CD14-positive monocyte (primary cell): ENCODE data around the gene CLK3. TPM values are rescaled to one million over a fixed set of nuclear protein-coding genes. Genes with fewer than 3 reads are reported as not detected.

Experiments used
- DNase-seq, 3 donors: peaks; one replicate each; pipeline ENCODE4 v3.0.0-alpha.2; 2011 to 2022
- H2AFZ ChIP-seq: 2 replicates; pipeline ENCODE4 v1.6.0; 2012; ENCODE audit warnings: mild to moderate bottlenecking, low read depth, low read length, inconsistent platforms; ENCODE audit not compliant: insufficient read depth, poor library complexity, severe bottlenecking
- H3K27ac ChIP-seq, 2 donors: 1 replicate in 1 of 2; 2 replicates in 1 of 2; pipeline ENCODE4 v1.5.1; 2012 to 2013; ENCODE audit warnings: low read length in 2 of 2, control low read depth in 1 of 2, inconsistent platforms in 1 of 2, low read depth in 1 of 2, mild to moderate bottlenecking in 1 of 2
- H3K27me3 ChIP-seq, 2 donors: one replicate each; pipeline versions ENCODE4 v1.6.0 to v1.6.1; 2011 to 2013; ENCODE audit warnings: low read length in 2 of 2; ENCODE audit not compliant: control insufficient read depth in 2 of 2, insufficient read depth in 2 of 2
- H3K36me3 ChIP-seq, 2 donors: replicated peaks in 1 of 2; 1 replicate in 1 of 2; 2 replicates in 1 of 2; pipeline versions ENCODE4 v1.5.1 to v1.6.1; 2012 to 2013; ENCODE audit warnings: low read length in 2 of 2, control low read depth in 1 of 2, inconsistent platforms in 1 of 2, mild to moderate bottlenecking in 1 of 2; ENCODE audit not compliant: insufficient read depth in 2 of 2, control insufficient read depth in 1 of 2
- H3K4me1 ChIP-seq, 2 donors: 1 replicate in 1 of 2; 2 replicates in 1 of 2; pipeline versions ENCODE4 v1.5.1 to v1.6.1; 2012 to 2013; ENCODE audit warnings: low read length in 2 of 2, control low read depth in 1 of 2, inconsistent platforms in 1 of 2, mild to moderate bottlenecking in 1 of 2, moderate library complexity in 1 of 2; ENCODE audit not compliant: insufficient read depth in 2 of 2, control insufficient read depth in 1 of 2
- H3K4me2 ChIP-seq: replicated peaks from 2 replicates; pipeline ENCODE3; 2012; ENCODE audit warnings: low read length, moderate library complexity, mild to moderate bottlenecking; ENCODE audit not compliant: poor library complexity, severe bottlenecking; ENCODE audit errors: extremely low read depth
- H3K4me3 ChIP-seq, 3 experiments: fragments of 200-600 bp in 1 of 3; sonication (generic) in 1 of 3; replicated peaks in 1 of 3; 1 replicate in 2 of 3; 2 replicates in 1 of 3; pipeline ENCODE4 v1.5.1; 2011 to 2013; ENCODE audit warnings: low read length in 3 of 3, mild to moderate bottlenecking in 3 of 3, control low read depth in 2 of 3, low read depth in 2 of 3, inconsistent platforms in 1 of 3, moderate library complexity in 1 of 3
- H3K79me2 ChIP-seq: 2 replicates; pipeline ENCODE4 v1.6.0; 2012; ENCODE audit warnings: mild to moderate bottlenecking, control low read depth, inconsistent platforms, low read length, moderate library complexity; ENCODE audit not compliant: insufficient read depth
- H3K9ac ChIP-seq: 2 replicates; pipeline ENCODE4 v1.6.0; 2017; ENCODE audit warnings: low read length, mild to moderate bottlenecking; ENCODE audit not compliant: insufficient read depth, poor library complexity, severe bottlenecking
- H3K9me3 ChIP-seq, 2 donors: replicated peaks in 1 of 2; 1 replicate in 1 of 2; 2 replicates in 1 of 2; pipeline versions ENCODE4 v1.5.1 to v1.6.1; 2012 to 2013; ENCODE audit warnings: low read length in 2 of 2, control low read depth in 1 of 2; ENCODE audit not compliant: control insufficient read depth in 1 of 2, insufficient read depth in 1 of 2
- H4K20me1 ChIP-seq: 2 replicates; pipeline ENCODE4 v1.6.0; 2012; ENCODE audit warnings: mild to moderate bottlenecking, low read length, control low read depth, moderate library complexity; ENCODE audit not compliant: insufficient read depth
- H3K27ac Mint-ChIP-seq, 7 donors: one replicate each; pipeline ENCODE4 v1.8.0; 2020; ENCODE audit warnings: mild to moderate bottlenecking in 7 of 7, mixed read lengths in 7 of 7, moderate library complexity in 6 of 7, inconsistent platforms in 2 of 7
- H3K27me3 Mint-ChIP-seq, 3 donors: one replicate each; pipeline ENCODE4 v1.8.0; 2021 to 2022; ENCODE audit warnings: low read depth in 3 of 3, mild to moderate bottlenecking in 3 of 3, mixed read lengths in 3 of 3, moderate library complexity in 3 of 3, inconsistent platforms in 1 of 3
- H3K36me3 Mint-ChIP-seq, 2 donors: one replicate each; pipeline ENCODE4 v1.8.0; 2020; ENCODE audit warnings: mixed read lengths in 2 of 2, inconsistent platforms in 1 of 2, mild to moderate bottlenecking in 1 of 2
- H3K4me1 Mint-ChIP-seq: one replicate; pipeline ENCODE4 v1.8.0; 2020; ENCODE audit warnings: mild to moderate bottlenecking, mixed read lengths
- H3K4me3 Mint-ChIP-seq, 2 donors: one replicate each; pipeline ENCODE4 v1.8.0; 2020; ENCODE audit warnings: mild to moderate bottlenecking in 2 of 2, mixed read lengths in 2 of 2, moderate library complexity in 1 of 2
- H3K9me3 Mint-ChIP-seq, 7 donors: one replicate each; pipeline ENCODE4 v1.8.0; 2020 to 2022; ENCODE audit warnings: mixed read lengths in 7 of 7, mild to moderate bottlenecking in 6 of 7, moderate library complexity in 6 of 7, inconsistent platforms in 2 of 7
- CTCF ChIP-seq: fragments of 200-600 bp; IDR thresholded peaks from one replicate; pipeline ENCODE4 v1.8.0; 2022; ENCODE audit warnings: antibody characterized with exemption, mild to moderate bottlenecking
- WGBS: methylation state at CpG from one replicate; pipeline ENCODE4 v1.1.5; 2013; ENCODE audit warnings: missing lambda C conversion rate; ENCODE audit not compliant: insufficient coverage; 5-methylcytosine and 5-hydroxymethylcytosine counted together
- intact Hi-C, 2 donors: fragments of 100-400 bp; cut with micrococcal nuclease; formaldehyde crosslinking; loops; one replicate each; pipeline versions ENCODE4 v1.15.0 to v1.15.1; 2023
- polyA plus RNA-seq, 3 donors: library from polyadenylated mRNA; depleted of rRNA in 1 of 3; unstranded in 2 of 3; stranded (reverse) in 1 of 3; fragments of 300-500 nt in 2 of 3; fragments of >200 nt in 1 of 3; fragmentation: Illumina TruSeq in 2 of 3; gene quantifications; 1 replicate in 2 of 3; 2 replicates in 1 of 3; pipeline ENCODE4 v1.2.3, GENCODE V29; 2012 to 2021

The CLK3 gene
- polyA plus RNA-seq, 3 donors: 27.6 to 354 (median 33.2) TPM

GRCh38 chr15:74641151-74641550 is 25.5 kb downstream of the CLK3 start:
- no peak for TF ChIP-seq CTCF
- no peak overlapping the region for H3K9ac ChIP-seq
- no peak for DNase-seq
- H3K9me3 Mint-ChIP-seq: no peaks in the 10 kb centered on the region
- no peaks in the 10 kb centered on the region for H3K9me3 ChIP-seq
- H3K27ac ChIP-seq: no peak overlapping the region
- no CpG with 5 or more reads among the region's 1 CpG for WGBS
- H3K79me2 ChIP-seq: no peaks in the 10 kb centered on the region
- H3K27me3 ChIP-seq: no peaks in the 10 kb centered on the region
- no peak overlapping the region for H3K4me3 Mint-ChIP-seq
- H3K4me1 ChIP-seq: no peaks in the 10 kb centered on the region
- peaks cover 61 to 98% of the 10 kb centered on the region in 2 donors for H3K36me3 ChIP-seq
- H4K20me1 ChIP-seq: peaks cover 27% of the 10 kb centered on the region
- H3K27ac Mint-ChIP-seq: peak overlapping the region in 1 of 7 donors; percentile 26
- no peak overlapping the region for H2AFZ ChIP-seq
- H3K36me3 Mint-ChIP-seq: peaks cover 70 to 79% of the 10 kb centered on the region in 2 donors
- H3K4me2 ChIP-seq: no peak overlapping the region
- H3K4me1 Mint-ChIP-seq: peaks cover 7% of the 10 kb centered on the region
- peaks cover 0 to 2% (median 0%) of the 10 kb centered on the region in 3 donors for H3K27me3 Mint-ChIP-seq
- no peak overlapping the region for H3K4me3 ChIP-seq
- intact Hi-C loops: no loop called here

GRCh38 chr15:74642348-74642733 is 26.7 kb downstream of the CLK3 start:
- Mint-ChIP-seq H3K36me3 (peaks cover 63 to 79% of the 10 kb centered on the region in 2 donors), H3K9me3 (no peaks in the 10 kb centered on the region), H3K4me1 (peaks cover 7% of the 10 kb centered on the region), H3K4me3 (no peak overlapping the region), H3K27me3 (peaks cover 0 to 2% (median 0%) of the 10 kb centered on the region in 3 donors), H3K27ac (peak overlapping the region in 1 of 7 donors; percentile 51)
- H3K4me1 ChIP-seq: no peaks in the 10 kb centered on the region
- H3K27me3 ChIP-seq: no peaks in the 10 kb centered on the region
- H3K27ac ChIP-seq: no peak overlapping the region
- 100% methylated on average over 2 of the region's 4 CpGs for WGBS
- H3K36me3 ChIP-seq: peaks cover 51 to 93% of the 10 kb centered on the region in 2 donors
- H2AFZ ChIP-seq: no peak overlapping the region
- no peaks in the 10 kb centered on the region for H3K9me3 ChIP-seq
- H3K9ac ChIP-seq: no peak overlapping the region
- no peak for DNase-seq
- no peak overlapping the region for H3K4me3 ChIP-seq
- peaks cover 27% of the 10 kb centered on the region for H4K20me1 ChIP-seq
- TF ChIP-seq CTCF: no peak
- no peaks in the 10 kb centered on the region for H3K79me2 ChIP-seq
- no peak overlapping the region for H3K4me2 ChIP-seq
- intact Hi-C loops: no loop called here
